DLD1 (cell line): ENCODE measurements around the gene PLEKHJ1.

Experiments used
- in situ Hi-C: cut with HindIII; loops from 2 replicates; pipeline ENCODE4 v1.10.0; 2017; ENCODE audit warnings: low sequenced_read_pairs

Gene PLEKHJ1

DNA sequence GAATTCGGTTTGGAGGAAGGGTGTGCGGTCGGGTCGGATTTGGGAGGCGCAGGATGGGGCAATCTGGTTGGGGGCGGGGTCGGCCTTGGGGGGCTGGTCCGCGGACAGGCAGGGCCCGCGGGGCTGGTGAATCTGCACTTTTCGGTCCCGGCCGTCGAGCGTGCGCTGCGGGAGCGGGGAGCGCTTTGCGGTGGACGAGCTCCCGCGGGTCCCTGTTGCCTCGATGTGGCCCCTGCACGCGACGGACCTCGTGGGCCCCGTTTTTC, 34.0 kb upstream of the PLEKHJ1 start:
- in situ Hi-C loops = no loop called here

DNA sequence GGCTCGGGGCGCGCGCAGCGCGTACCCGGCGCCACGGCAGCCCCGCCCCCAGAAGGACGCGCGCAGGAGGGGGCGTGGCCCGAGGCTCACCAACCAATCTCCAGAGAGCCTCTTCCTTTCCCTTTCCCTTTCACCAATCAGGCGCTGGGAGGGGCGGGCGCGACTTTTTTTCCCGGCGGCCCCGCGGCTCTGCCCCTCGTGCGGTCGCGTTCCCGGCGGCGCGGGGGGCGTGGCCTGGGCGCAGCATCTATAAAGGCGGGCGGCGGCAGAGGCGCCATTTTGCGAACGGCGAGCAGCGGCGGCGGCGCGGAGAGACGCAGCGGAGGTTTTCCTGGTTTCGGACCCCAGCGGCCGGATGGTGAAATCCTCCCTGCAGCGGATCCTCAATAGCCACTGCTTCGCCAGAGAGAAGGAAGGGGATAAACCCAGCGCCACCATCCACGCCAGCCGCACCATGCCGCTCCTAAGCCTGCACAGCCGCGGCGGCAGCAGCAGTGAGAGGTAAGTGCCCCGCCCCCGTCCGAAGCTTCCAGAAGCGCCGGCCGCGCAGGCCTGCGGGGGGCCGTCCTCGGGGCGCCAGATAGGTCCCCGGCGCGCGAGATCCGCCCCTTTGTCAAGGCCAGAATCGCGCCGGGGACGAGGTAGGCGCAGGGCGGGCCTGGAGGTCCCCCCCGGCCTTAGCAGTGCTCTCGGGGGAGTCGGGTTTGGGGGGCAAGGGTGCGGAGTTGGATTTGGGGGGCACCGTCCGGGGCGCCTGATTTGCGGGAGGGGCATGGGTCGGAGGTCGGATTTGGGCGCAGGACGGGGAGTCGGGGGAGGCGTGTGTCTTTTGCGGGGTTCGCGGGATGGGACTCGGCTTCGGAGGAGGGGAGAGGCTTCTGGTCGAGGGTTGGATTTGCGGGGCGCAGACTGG, 33.4 kb upstream of the PLEKHJ1 start:
- in situ Hi-C loops = no loop called here

DNA sequence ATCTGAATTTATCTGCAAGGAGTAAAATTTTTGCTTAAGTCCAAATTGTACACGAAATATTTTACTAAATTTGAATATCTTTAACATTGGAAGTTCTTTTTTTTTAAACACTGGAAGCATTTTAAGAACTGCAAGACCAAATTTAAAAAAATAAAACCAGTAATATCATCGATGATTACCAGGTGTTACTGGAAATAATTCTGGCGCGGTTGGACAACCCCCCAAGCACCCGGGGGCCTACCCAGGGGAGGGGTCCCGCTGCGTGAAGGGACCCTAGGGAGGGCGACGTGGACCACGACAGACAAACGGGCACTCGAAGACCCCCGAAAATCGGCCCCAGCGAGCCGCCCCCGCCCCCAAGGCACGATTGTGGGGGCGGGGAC, 32.7 kb upstream of the PLEKHJ1 start:
- in situ Hi-C loops = no loop called here

DNA sequence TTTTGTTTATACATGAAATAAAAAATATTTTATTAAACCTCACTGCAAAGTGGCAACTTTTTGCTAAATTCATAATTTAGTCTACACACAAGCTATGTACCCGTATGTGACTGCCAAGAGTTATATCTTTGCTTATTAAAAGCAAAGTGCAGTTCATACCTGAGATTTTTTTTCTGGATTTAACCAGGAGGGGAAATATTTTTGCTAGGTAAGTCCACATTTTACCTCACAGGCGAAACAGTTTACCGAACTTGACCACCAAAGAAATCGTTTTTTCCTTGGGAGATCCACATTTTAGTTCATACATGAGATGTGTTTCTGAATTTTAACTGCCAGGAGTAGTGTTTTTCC, 32.3 kb upstream of the PLEKHJ1 start:
- in situ Hi-C loops = no loop called here

DNA sequence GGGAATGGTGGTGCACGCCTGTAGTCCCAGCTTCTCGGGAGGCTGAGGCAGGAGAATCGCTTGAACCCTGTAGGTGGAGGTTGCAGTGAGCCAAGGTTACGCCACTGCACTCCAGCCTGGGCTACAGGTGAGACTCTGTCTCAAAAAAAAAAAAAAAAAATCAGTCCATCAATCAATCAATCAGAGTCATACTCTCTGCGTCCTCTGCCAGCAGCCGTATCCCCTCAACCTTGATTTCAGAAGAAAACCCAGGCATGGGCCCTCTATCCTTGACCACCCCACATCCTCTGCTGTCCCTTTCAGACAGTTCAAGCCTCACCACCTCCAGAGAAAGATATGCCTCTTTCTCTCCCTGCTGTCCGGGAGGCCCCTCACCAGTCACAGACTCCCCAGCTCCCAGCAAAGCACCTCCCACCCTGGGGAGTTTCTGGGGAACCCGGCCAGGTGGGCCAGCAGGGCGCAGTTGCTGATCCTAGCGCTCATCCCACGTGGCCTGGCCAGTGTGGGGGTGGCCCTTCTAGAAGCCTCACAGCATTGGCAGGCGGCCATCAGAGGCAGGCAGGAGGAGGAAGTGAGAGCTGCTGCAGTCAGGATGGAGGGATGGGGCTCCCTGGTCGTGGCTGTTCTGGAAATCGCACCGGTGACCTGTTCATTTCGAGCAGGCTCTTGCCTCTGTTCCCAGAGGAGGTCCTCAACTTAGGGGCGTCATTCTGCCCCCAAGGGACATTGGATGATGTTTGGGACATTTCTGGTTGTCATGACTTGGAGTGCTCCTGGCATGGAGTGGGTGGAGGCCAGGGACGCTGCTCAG, 30.3 kb upstream of the PLEKHJ1 start:
- in situ Hi-C loops = no loop called here

DNA sequence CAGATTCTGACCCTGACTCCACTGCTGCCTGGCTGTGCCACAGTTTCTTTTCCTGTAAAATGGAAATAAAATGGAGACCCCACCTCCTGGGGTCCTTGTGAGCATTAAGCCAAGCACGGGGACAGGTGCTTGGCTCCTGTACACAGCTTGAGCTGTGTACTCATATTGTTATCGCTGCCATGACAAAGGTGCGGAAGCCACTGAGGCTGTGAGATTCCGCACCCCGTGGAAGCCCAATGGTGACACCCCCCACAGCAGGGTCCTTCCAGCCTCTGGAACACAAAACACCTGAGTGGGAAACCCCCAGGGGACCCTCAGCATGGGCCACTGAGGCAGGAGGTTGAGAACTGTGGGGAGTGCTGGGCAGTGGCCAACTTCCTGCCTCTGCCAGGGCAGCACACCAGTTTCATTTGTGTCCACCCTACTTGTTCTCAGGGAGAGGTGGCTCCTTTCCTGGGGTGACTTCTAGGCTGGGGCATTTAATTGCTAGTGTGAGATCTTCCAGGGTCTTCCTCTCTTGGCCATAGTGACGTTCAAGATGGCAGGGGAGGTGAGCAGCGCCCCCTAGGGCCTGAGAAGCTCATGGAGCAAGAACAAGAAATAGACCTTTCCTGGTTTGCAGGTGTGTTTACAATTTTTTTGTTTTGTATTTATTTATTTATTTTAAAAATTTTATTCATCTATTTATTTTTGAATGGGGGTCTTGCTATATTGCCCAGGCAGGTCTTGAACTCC, 25.5 kb upstream of the PLEKHJ1 start:
- in situ Hi-C loops = no loop called here

DNA sequence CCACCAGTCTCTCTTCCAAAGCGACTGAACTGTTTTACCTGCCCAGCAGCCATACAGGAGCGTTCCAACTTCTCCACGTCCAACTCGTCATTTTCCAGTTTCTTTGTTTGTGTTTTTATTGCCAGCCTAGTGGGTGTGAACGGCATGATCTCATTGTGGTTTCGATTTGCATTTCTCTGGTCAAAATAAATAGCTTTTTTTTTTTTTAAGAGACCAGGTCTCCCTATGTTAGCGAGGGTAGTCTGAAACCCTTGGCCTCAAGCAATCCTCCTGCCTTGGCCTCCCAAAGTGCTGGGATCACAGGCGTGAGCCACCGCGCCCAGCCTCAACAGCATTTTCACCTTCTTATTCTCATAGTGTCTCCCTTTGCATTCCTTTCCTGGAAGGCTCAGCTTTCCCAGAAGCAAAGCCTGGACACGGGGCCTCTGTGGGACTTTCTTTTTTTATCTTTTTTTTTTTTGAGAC, 24.2 kb upstream of the PLEKHJ1 start:
- in situ Hi-C loops = no loop called here

DNA sequence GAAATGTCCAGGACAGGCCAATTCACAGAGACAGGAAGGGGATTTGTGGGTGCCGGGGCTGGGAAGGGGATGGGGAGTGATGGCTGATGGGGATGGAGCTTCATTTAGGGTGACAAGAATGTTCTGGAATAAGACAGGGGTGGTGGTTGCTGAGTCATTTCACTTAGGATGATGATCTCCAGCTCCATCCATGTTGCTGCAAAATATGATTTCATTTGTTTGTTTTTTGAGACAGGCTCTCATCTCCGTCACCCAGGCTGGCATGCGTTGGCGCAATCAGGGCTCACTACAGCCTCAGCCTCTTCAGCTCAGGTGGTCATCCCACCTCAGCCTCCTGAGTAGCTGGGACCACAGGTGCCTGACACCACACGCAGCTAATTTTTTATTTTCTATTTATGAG, 23.2 kb upstream of the PLEKHJ1 start:
- in situ Hi-C loops = no loop called here

DNA sequence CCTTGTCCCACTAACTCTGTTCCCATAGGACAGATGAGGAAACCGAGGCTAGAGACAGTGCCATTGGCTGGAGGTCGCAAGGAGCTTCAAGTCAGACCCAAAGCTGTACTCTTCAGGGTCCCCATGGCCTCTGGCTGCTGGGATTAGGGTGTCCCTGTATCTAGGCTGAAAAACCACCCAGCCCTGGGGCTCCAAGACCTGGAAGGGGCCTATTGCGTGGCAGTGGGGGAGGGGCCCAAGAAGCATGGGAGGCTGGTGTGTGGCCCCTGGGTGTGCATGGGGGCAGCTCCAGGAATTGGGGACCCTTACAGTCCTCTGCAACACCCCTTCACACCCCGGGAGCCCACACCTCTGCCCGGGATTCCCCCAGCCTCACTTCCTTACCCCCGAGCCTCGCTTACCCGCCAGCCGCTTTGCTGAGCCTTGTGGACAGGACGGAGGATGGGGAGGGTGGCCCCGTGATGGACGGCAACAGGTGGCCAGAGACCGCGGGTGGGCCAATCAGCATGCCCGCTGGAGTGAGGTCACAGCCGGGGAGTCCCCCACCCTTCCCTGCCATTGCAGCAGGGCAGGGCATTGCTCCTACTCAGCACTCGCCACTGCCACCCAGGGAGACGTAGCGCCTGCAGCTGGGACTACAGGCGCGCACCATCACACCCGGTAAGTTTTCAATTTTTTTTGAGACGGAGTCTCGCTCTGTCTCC, 20.0 kb upstream of the PLEKHJ1 start, which contains the start of gene JSRP1:
Gene JSRP1, minus strand, starts transcription at position 436 of the 704 bp plus-strand sequence. CDS start 1,103 bp downstream, outside the sequence.
- in situ Hi-C loops = no loop called here

DNA sequence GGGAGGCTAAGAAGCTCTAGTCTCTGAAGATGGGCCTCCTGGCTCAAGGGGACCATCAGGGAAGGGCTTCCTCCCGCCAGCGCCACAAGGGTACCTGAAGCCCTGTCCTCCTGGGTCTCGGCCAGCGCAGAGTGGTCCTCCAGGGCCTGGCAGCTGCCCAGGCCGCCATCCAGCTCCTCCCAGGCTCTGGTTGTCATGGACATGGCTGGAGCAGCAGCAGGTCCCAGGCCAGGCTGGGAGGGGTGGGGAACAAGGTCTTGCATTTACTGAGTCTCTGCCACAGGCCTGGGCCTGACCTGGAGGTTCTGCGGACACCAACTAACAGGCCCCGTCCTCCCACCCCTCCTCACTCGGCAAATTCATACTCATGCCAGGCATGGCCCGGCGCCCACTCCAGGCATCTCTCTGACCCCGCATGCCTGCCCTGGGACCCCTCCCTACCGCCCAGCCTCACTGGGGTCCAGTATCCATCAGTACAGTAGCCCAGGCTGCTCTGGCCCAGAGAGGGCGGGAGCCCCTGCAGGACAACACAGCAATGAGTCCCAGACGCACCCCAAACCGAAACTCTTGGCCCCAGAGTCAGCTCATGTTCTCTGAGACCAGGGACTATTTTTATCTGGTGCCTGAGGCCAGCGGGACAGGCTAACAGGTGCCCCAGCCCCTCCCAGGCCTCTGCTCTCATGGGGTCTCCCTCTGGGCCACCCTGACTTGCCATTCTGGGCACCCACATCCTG, 19.1 kb upstream of the PLEKHJ1 start:
- in situ Hi-C loops = no loop called here

DNA sequence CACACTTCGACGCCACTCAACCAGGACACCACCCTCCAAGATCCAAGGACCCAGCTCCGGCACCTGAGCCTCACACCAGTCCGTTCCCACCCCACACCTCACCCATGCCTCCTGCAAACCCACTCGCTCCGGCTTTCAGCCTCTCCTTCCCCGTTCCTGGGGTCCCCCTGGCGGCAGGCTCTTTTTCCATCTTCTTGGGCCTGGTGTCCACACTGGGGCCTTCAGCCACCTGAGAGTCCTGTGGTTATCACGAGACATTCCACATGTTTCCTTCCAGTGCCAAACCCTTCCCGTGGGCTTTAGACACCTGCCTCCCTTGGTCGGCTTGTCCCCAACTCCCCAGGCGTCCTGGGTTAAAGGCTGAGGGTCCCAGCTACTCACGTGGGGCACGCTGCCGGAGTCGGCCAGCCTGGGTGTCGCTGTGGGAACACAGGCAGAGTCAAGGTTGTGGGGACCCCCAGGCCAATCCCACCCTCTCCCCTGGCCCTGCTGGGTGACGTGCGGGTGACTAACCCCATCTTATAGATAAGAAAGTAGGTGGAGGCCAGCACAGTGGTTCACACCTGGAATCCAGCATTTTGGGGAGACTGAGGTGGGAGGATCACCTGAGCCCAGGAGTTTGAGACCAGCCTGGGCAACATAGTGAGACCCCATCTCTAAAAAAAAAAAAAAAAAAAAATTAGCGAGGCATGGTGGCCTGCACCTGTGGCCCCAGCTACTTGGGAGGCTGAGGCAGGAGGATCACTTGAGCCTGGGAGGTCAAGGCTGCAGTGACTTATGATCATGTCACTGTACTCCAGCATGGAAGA, 18.1 kb upstream of the PLEKHJ1 start:
- in situ Hi-C loops = no loop called here

DNA sequence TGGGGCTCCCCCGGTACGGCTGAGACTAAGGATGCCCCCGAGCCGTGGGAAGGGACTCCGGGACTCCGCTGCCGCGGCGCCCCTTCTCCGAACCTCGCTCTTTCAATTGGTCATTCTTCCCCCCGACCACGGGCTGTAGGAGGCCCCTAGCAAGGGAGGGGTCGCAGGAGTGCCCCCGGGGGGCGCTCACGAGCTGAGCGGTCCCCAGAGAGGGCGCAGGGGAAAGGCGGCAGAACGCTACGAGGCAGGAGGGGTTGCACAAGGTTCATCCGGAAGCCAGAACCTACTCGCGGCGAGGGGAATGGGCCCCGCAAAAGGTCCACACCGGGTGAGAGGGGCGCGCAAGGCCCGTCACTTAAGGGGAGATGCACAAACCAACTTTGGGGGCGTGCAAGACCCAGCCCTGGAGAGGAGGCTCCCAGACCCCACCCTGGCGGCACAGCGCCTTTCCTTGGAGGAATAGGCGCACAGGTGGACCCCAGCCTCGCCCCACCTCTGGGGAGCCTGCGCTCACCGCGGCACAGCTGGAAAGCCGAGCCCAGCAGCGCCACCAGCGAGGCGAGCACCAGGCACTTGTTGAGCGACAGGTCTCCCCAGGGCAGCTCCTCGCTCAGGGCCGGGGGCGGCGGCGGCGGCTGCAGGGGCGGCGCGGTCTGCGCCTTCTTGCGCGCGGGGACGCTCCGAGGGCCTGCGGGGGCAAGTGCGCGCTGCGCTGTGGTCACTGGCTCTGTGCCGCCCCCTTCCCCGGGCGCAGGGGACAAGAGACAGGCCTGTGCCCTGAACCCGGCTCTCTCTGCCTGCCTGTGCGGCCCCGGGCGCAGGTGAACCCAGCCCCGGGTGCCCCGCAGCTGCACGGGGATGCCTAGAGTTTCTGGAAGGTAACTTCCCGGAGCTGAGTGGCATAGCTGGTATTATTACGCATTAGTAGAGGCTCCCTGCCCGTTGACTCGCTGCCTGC, 17.3 kb upstream of the PLEKHJ1 start:
- in situ Hi-C loops = no loop called here

DNA sequence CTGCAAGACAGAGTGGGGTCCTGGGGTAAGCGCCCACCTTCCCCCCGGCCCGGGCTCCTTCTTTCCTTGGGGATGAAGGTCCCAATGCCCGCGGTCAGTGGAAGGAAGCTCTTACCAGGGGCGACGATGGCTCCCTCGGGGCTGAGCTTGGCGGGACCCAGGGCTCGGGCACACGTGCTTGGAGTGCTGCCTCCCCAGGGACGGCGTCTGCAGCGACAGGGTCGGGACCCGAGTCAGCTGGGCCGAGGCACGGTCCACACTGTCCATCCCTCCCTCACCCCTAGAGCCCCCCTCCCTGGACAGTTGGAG, 16.6 kb upstream of the PLEKHJ1 start:
- in situ Hi-C loops = no loop called here

DNA sequence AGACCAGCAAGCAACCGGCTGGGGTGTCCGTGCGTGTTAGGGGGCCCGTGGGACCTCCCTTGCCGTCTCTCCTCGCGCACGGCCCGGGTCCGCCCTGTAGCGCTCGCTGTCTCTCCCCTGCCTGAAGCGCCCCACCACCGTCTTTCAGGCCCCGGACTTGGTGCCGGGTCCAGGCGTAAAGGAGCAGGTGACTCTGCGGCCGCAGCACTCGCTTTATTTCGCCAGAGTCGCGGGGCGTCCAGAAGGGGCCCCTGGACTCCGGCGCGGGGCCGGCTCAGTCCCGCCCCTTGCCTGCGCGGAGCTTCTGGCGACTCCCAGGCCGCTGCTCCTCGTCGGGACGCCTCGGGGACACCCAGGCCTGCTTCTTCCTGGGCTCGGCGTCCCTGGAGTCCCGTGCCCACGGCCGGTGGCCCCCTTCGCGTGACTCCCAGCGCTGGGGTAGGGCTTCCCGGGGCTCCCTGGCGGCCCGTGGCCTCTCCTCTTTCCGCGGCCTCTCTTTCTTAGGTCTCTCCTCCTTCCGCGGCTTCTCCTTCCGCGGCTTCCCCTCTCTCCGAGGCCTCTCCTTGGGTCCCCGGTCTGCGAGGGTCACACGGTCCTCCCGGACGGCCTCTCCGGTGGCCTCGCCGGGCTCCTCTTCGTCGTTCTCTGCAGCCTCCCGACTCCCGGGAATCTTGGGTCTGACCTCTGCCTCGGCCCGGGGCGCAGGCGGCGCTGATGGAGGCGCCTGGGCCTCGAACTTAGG, 16.1 kb upstream of the PLEKHJ1 start:
- in situ Hi-C loops = no loop called here

DNA sequence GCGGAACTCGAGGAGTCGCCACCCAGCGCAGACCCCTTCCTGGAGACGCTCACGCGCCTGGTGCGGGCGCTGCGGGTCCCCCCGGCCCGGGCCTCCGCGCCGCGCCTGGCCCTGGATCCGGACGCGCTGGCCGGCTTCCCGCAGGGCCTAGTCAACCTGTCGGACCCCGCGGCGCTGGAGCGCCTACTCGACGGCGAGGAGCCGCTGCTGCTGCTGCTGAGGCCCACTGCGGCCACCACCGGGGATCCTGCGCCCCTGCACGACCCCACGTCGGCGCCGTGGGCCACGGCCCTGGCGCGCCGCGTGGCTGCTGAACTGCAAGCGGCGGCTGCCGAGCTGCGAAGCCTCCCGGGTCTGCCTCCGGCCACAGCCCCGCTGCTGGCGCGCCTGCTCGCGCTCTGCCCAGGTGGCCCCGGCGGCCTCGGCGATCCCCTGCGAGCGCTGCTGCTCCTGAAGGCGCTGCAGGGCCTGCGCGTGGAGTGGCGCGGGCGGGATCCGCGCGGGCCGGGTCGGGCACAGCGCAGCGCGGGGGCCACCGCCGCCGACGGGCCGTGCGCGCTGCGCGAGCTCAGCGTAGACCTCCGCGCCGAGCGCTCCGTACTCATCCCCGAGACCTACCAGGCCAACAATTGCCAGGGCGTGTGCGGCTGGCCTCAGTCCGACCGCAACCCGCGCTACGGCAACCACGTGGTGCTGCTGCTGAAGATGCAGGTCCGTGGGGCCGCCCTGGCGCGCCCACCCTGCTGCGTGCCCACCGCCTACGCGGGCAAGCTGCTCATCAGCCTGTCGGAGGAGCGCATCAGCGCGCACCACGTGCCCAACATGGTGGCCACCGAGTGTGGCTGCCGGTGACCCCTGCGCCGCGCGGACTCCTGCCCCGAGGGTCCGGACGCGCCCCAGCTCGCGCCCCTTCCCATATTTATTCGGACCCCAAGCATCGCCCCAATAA, 15.3 kb upstream of the PLEKHJ1 start:
- in situ Hi-C loops = no loop called here

DNA sequence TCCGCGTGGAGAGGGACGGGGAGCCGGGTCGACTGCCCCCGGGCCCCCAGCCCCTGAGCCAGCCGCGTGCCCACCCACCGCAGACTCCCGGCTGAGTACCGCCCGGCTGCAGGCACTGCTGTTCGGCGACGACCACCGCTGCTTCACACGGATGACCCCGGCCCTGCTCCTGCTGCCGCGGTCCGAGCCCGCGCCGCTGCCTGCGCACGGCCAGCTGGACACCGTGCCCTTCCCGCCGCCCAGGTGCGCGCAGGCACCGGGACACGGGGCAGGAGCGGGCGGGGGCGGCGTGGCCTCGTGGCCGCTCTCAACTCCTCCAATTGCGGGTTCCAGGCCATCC, 14.6 kb upstream of the PLEKHJ1 start:
- in situ Hi-C loops = no loop called here
